Spleen (tissue), 7 donors: ENCODE results near the gene CD163L1.

Experiments used
- POLR2A ChIP-seq, 3 donors: fragments of 450-650 bp; IDR thresholded peaks; one replicate each; pipeline ENCODE4 v1.5.1; 2017; ENCODE audit warnings: antibody characterized with exemption in 3 of 3, mild to moderate bottlenecking in 1 of 3
- POLR2AphosphoS5 ChIP-seq, 3 donors: sonication (generic); formaldehyde crosslinking; IDR thresholded peaks; one replicate each; pipeline ENCODE4 v1.5.1; 2017; ENCODE audit warnings: antibody characterized with exemption in 3 of 3
- TF ChIP-seq, protein P1 (sequence below), 11 experiments: fragments of 200-600 bp in 7 of 11; fragments of 450-650 bp in 4 of 11; sonication (generic) in 4 of 11; IDR thresholded peaks in 8 of 11; conservative IDR thresholded peaks in 3 of 11; 1 replicate in 7 of 11; 2 replicates in 4 of 11; pipeline versions ENCODE4 v1.4.0 to v1.8.0; 2016 to 2021; ENCODE audit warnings: antibody characterized with exemption in 11 of 11, inconsistent platforms in 4 of 11, mild to moderate bottlenecking in 1 of 11
- donor health status: DM: no; HTN: no; CAD: no; lungs with moderate emphysema.
- donor health status: DM: no; HTN: no; CAD: no.
- donor health status: DM: no; HTN: no; CAD: no.

DNA sequence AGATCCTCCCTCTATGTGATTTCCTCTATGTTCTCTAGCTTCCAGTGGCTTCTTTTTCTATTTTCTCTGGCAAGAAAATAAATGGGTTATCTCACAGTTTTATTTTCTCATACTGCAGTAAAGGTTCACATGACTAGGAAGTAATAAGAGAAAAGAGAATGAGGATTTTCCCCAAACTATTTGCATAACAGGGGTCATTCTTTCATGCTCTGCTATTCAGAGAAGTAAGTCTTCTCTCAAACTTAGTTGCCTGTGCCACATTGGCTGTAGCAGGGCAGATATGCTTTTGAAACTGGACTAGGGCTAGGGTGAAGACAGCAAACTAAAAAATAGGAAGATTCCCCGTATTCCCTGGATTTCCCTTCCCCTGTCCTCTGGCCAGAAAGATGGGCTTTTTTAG is 82.7 kb downstream of the CD163L1 start:
- TF ChIP-seq, protein P1, sequence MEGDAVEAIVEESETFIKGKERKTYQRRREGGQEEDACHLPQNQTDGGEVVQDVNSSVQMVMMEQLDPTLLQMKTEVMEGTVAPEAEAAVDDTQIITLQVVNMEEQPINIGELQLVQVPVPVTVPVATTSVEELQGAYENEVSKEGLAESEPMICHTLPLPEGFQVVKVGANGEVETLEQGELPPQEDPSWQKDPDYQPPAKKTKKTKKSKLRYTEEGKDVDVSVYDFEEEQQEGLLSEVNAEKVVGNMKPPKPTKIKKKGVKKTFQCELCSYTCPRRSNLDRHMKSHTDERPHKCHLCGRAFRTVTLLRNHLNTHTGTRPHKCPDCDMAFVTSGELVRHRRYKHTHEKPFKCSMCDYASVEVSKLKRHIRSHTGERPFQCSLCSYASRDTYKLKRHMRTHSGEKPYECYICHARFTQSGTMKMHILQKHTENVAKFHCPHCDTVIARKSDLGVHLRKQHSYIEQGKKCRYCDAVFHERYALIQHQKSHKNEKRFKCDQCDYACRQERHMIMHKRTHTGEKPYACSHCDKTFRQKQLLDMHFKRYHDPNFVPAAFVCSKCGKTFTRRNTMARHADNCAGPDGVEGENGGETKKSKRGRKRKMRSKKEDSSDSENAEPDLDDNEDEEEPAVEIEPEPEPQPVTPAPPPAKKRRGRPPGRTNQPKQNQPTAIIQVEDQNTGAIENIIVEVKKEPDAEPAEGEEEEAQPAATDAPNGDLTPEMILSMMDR (IDR thresholded peaks at IDR 0.05 in 8 of 11, conservative IDR thresholded peaks at IDR 0.05 in 3 of 11) = no peak
- TF ChIP-seq POLR2AphosphoS5 (IDR thresholded peaks at IDR 0.05) (no peak), POLR2A (IDR thresholded peaks at IDR 0.05) (no peak)
